CD4-positive, alpha-beta T cell treated with Interleukin-21 for 1 hour (primary cell): ENCODE measurements around the gene RNU6-1.

Experiments
- DNase-seq: peaks from one replicate; pipeline ENCODE4 v3.0.0-alpha.2; 2020

RNU6-1 gene

DNA sequence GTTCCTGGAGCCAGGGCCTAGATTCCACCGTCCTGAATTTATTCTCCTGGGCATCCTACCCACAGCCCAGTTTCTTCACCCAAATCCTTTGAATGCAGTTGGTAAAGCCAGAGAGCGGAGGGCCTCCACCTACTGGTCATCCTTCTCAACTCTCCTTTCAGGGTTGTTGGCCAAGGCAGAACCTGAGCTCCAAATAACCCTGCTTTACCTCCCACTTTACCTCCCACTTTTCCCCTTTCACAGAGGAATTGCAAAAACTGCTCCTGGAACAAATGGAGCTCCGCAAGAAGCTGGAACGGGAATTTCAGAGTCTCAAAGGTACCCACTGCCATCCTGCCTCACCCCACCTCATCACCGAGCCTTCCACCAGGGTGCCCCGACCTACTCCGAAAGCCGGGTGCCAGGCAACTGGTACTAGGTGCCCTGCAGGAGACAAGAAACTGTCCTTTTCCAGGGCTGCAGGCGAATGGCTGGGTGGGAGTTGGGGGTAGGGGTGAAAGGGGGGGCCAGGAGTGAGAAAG is 7.8 kb downstream of the RNU6-1 start:
- no peak for DNase-seq

DNA sequence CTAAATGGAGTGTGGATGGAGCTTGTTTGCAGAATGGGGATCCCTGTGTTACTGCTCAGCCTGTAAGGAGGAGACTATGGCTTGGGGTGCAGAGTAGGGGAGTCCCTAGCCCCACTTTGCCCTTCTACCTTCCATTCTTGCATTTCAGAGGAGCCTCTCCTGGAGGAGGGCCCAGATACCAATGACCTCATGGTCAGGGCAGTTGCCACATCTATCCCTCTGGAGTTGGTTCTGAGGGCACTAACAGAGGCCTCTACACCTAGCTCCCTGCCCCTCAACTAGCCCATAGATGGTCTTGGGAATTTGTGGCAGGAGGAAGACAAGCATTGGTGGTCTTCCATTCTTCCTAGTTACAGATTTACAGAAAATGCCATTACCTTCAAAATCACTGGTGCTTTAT is 8.5 kb downstream of the RNU6-1 start:
- no peak for DNase-seq

DNA sequence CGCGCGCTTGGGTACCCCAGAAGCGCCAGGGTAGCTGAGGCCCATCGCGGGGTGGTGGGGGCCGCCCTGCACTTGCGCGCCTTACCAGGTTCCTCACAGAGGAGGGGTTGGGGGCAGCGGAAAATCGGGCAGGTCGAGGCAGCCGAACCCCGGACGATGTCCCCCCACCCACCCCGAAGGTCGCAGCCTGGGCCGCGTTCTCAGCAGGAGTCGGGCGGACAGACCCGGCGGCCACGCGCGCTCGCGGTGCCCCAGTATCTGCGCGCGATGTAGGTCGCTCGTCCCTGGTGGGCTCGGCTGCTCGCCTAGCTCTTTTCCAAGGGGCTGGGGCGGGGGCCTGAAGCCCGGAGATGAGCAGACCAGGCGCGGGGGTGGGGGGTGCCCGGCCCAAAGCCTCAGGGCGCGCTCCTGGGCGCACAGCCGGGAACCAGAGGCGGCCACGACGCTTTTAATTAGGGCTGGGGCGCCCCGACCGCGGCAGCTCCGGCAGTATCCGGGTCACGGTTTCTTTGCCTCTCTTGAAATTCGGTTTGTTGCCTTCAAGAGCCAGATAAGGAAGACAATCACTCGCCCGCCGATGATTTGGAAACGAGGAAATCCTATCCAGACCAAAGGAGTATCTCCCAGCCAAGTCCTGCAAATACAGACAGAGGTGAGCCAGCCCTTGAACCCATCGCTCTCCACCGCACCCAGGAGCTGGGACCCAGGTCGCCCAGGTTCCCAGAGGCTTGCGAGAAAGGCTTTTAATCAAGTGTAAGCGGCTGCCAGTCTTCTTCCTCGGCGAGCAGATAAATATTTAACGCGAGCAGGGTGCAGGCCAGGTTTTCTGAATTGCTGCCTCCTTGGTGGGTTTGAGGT is 10.0 kb downstream of the RNU6-1 start:
- DNase-seq: no peak

DNA sequence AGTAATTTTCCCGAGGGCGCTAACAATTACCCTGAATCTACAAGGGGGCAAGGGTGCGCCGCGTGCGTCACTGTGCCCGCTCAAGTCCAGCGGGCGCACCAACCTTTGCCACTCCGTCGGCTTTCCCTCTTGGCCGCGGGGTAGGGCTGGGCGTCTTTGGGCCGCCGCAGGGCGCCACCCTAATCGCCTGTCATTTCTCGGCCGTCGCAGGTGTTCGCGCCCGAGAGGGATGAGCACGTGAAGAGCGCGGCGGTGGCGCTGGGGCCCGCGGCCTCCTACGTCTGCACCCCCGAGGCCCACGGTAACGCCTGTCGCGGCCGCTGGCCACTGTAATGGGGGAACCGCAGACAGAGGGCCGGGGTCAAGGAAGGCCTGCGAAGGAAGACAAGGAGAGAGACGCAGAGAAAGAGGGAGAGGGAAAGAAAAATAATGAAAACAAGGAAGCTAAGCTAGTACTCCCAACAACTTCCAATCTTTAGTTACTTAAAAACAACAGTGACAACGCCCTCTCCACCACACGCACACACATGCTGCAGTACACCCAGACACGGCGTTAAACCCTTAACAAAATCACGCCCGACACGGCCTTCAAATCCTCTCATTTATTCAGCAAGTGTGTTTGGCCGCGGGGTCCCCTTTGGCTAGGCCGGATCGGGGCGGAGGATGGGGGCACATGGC is 10.7 kb downstream of the RNU6-1 start:
- no peak for DNase-seq

DNA sequence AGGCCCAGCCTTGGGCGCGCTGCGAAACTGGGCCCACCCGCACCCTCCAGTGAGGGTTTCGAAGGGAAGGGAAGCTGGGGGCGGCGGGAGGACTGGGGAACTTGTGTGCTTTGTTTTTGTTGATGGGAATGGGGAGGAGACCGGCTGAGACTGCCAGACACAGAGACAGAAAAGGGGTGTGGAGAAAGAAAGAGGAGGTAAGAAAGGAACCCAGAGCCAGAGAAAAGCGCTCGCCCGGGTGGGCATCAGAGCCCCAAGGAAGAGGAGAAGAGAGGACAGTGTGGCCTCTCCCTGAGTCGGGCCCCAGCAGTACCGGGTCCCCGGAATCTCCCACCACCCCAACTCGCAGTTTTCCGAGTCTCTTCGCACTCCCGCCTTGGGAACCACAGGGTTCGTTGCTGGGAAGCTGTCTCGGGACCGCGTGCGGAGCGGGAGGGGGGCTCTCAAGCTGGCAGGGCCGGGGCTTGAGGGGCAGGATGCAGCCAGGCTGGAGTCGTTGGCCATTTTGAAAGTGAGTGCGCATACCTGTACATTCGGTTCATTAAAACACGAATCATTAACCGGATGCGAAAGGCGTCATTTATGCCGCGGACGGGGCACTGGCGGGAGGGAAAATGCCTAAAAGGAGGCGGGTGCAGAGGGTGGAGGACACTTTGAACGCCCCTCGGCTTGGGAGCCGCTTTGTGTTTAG is 11.4 kb downstream of the RNU6-1 start:
- no peak for DNase-seq

DNA sequence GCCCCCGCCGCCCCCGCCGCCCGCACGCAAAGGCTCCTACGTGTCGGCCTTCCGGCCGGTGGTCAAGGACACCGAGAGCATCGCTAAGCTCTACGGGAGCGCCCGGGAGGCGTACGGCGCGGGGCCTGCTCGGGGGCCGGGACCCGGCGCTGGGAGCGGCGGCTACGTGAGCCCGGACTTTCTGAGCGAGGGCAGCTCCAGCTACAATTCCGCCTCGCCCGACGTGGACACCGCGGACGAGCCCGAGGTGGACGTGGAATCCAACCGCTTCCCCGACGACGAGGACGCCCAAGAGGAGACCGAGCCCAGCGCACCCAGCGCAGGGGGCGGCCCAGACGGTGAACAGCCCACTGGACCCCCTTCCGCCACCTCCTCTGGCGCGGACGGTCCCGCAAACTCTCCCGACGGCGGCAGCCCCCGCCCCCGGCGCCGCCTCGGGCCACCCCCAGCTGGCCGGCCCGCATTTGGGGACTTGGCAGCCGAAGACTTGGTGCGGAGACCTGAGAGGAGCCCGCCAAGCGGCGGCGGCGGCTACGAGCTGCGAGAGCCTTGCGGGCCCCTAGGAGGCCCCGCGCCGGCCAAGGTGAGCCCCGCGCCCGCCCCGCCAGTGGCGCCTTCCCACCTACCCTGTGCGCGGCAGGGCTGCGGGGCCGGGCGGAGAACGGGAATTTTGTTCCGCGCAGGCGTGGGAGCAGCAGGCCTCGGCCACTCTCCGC is 12.1 kb downstream of the RNU6-1 start:
- DNase-seq: no peak

DNA sequence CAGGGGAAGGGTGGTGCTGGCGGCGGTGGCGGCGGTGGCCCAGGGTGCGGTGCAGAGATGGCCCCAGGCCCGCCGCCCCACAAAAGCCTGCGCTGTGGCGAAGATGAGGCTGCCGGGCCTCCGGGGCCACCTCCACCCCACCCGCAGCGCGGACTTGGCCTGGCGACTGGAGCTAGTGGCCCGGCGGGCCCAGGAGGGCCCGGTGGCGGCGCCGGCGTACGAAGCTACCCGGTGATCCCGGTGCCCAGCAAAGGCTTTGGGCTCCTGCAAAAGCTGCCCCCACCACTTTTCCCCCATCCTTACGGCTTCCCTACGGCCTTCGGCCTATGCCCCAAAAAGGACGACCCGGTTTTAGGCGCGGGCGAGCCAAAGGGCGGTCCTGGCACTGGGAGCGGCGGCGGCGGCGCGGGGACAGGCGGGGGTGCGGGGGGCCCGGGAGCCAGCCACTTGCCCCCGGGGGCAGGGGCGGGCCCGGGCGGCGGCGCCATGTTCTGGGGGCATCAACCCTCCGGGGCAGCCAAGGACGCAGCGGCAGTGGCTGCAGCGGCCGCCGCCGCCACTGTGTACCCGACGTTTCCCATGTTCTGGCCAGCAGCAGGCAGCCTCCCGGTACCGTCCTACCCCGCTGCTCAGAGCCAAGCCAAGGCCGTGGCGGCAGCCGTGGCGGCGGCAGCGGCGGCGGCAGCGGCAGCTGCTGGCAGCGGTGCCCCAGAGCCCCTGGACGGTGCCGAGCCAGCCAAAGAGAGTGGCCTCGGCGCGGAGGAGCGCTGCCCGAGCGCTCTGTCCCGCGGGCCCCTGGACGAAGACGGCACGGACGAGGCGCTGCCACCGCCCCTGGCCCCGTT is 12.9 kb downstream of the RNU6-1 start:
- no peak for DNase-seq

DNA sequence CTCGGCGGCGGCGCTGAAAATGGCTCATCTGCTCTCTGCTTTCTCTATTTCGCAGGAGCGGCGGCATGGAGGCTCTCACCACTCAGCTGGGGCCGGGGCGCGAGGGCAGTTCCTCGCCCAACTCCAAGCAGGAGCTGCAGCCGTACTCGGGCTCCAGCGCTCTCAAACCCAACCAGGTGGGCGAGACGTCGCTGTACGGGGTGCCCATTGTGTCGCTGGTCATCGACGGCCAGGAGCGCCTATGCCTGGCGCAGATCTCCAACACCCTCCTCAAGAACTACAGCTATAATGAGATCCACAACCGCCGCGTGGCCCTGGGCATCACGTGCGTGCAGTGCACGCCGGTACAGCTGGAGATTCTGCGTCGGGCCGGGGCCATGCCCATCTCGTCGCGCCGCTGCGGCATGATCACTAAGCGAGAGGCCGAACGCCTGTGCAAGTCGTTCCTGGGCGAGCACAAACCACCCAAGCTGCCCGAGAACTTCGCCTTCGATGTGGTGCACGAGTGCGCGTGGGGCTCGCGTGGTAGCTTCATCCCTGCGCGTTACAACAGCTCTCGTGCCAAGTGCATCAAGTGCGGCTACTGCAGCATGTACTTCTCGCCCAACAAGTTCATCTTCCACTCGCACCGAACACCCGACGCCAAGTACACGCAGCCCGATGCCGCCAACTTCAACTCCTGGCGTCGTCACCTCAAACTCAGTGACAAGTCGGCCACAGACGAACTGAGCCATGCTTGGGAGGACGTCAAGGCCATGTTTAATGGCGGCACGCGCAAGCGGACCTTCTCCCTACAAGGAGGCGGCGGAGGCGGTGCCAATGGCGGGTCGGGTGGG is 13.7 kb downstream of the RNU6-1 start:
- DNase-seq: no peak

DNA sequence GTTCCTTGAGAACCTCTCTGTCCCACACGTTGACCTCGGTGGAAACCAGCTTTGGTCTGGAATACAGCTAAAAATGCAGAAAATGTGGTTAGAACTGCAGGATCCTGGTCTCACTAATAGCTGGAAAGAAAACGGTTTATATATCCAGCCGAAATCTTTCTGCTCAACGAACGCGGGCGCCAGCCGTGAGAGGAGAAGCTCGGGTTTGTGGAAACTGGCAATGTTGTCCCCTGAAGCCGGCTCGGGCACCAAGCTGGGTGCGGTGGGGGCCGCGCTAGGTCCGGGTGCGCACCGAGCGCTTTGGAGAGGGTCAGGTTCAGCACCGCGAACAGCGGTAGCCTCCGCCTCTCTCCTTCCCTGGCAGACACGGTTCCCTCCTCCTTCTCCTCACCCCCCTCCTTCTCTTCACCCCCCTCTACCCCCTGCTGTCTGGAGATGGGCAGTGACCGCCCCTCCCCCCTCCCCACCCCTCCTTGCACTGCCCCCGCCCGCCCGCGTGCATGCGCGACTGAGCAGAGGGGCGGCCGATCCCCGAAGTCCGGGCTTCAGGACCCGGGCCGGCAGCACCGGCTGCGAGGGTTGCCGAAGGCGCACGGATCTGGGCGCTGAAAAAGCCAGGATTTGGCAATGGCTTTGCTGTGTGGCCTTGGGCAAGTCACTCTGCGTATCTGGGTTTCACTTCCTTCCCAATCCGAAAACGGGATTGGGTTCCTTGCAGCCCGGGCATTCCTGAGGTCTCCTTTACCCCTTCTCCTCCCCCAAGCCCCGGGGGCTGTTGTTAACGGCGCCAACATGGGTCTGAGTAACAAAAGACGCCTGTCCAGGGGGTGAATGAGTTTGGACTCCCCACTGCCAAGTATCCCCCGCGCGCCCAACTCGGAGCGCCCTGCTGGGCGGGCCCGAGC is 14.6 kb downstream of the RNU6-1 start, which contains the start of gene SKOR1:
Gene SKOR1, plus strand, starts transcription at position 534 of the 905 bp plus-strand sequence. Its CDS starts 94 bp downstream, at position 628.
- DNase-seq: no peak

DNA sequence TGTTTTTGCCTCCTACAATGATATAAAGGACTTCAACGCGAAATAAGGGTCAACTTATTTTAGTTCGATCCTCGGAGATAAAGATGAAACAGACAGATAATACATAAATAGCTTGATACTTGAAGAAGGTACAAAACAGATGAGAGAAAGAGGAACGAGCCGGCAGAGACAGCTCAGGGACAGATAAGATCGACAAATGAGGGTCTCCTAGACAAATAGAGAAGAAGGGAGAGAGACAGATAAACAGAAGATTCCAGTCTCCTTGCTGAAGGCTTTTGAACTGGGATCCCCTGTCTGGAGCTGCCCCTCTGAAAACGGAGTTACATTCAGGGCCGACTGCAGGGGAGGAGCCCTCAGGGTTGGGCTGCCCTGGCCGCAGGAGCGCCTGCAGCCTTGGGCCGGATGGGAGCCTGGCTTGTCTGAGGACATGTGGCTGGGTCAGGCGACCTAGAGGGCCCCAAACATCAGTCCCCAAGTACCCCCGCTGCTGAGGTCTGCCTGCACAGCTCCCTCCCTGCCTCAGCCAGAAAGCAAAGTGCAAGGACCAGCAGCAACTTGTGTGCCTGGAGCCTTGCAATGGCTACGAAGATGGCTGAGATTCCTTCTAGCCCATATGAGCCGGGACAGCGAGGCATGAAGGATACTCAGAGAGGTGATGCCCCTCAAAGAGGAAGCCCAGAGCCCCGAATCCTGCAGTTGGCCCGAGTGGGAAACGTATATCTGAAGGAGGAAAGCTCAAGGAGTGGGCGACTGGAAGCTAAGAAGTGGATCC is 15.5 kb downstream of the RNU6-1 start:
- DNase-seq: no peak

DNA sequence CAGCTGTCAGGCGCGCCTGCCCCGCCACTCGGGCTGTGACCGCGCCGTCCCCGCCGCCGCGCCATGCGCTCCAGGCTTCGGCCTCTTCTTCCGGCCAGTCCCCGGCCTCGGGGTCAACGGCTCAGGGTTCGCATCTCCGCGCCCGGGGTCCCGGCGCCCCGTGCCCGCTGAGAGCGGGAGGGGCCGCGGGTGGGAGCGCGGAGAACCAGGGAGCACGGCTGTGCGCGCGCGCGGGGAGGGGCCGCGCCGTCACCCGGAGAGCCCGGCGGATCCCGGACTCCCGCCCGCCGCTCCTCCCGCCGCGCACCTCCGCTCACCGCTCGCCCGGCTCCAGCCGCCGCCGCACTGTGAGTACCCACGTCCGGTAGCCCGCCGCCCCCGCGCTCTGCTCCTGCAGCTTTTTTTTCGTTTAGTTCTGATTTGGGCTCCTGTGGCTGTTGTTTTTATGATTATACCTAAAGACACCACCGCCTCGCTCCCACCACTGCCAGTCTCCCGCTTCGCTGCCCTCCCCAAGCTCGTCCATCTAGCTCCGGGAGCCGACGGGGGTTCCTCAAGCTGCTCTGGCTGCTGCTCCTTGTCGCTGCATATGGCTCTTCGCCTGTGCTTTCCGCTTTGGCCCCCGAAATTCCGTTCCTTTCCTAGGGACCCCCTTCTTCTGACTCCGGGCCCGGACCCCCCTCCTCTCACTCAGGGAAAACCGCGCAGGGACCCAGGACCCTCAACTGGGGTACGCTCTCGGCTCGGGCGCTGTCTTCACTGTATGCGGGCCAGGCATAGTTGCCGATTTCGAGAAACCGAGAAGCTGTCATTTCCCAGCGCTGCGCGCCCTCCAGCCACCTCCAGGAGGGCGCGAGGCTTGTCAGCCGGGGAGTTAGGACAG is 16.3 kb downstream of the RNU6-1 start:
- DNase-seq: no peak

DNA sequence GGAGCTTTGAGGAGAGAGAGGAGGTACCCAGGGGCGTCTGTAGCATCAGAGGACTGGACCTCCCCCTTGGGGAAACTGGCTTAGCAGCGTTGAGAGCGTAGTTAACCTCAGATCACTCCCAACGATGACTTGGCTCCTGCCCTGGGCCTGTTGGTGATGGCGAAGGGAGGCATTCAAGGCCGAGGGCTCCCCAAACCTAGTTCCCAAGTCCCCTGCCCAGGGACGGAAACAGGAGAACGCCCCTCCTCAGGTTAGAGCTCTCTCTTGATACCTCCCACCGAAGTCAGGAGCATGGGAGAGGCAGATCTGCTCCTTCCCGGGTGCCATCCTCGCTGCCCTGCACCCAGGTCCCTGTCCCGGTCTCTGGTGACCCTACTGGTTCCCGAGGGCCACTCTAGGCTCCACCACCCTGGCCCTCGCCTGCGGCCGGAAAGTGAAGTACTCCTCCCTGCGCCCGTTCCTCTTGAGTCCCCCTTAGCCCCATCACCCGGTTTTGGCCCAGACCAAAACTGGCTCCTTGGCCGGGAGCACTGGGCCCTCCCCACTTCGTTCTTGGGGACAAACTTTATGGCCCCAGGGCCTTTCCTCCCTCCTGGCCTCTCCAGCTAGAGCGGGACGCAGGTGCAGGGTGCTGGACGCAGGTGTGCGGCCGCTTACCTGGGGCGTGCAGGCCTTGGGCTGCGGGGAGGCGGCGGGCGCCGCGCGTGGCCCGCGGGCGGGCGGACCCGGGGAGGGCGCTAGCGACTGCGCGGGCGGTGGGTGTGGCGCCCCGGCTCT is 17.1 kb downstream of the RNU6-1 start:
- DNase-seq: no peak

DNA sequence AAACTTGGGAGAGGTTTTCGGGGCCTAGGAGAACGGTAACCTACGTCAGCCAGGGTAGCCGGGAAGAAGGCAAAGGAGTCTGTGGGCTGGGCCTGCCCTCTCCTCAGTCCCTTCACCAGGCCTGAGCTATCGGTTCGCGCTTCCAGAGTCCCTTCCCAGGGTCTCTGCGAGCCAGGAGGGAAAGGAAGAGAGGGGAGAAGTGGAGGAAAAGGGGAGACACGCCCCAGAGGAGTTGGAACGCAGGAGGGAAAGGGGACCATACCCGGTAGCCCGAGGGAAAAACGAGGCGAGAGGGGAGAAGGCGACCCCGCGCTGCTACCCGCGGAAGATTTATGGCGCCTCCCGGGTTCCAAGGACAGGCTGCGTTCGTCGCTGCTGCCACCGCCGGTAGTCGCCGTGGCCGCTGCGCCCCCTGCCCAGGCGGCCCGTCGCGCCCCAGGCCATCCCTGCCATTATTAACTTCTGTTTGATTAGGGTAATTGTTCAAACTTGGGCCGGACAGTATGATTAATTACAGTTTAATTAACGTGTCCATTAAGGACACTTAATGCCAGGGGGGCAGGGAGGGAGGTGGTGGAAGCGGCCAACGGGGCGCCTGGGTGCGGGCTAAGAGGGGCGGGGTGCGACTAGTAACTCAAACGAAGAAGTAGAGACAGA is 17.9 kb downstream of the RNU6-1 start:
- DNase-seq: no peak

DNA sequence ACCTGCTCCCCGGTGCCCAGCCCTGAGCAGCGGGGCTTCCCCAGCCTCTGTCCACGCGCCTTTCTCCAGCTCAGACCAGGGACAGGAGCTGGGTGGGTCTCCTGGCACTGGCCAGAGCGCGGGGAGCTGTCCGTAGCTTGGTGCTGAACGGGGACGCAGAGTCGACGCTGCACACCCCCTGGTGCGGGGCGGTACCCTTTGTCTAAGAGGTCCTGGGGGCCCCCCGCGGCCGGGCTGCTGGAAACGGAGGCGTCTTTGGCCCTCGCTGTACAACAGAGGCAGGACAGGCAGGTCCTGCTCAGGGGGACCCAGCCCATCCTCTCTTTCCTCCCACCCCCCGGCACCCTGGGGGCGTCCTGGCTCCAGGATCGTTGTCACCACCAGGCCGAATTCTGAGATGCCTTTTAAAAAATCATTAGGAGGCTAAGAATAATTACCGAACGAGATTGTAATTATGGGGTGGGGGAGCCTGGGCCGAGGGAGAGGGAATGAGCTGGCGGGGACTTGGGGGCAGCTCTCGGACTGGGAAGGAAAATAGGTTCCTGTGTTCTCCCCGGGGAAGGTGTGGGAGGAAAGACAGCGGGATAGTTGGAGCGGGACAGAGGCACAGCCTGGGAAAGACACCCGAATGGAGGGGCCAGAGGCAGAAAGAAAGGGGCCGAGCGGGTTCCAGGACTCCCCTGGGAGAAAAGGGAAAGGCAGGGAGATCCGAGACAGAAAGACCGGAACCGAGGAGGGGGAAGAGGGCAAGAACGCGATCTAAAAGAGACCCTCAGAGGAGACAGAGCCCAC is 18.7 kb downstream of the RNU6-1 start:
- no peak for DNase-seq

DNA sequence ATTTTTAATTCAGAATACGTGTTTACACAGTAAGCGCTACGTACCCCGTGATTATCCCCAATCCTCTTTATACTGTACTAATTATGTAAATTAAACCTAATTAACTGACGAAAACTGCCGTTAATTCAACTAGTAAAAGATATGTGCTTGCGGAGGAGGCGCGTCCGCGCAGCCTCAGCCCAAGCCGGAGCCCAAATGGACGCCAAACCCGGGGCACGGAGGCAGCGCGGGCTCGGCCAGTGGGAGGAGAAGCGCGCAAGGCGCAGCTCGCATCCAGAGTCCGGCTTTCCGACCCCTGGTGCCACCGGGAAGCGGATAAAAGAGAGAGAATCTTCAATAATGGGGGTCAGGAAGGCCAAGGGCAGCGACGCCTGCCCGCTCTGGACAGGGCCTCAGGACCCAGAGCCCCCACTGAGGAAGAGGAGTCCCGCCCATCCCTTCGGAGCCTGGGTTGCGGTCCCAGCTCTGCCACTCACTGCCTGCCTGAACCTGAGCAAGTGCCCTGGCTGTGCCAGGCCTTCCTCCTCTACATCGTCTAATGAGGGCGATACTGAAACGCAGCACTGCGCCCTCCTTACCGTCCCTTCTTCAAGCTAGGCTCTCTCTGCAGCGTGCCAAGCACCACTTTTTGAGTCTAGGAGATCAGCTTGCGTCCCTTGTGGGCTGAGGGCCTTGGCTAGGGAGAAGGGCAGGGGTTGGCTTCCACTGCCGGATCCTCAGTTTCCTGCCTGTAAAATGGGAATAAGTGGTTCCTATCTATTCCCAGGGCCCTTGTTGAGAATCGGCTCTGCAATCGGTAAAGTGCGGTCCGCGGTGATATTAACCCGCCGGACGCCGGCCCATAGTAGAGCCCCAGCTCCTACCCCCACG is 19.5 kb downstream of the RNU6-1 start:
- no peak for DNase-seq
